ENCODE results near the gene F13B. TPM values are rescaled to one million over a fixed set of nuclear protein-coding genes. Genes with fewer than 3 reads are reported as not detected.
"Not testable (repeated sequence)": the region's sequence is repeated elsewhere in the genome, so short reads cannot be mapped to it uniquely, and the experiment has no call there.

The F13B gene
- total RNA-seq, 4 donors from 2014 or later: not detected

- DNase-seq: no peak
- H3K27me3 ChIP-seq: no peaks in the 10 kb centered on the region
- intact Hi-C loops (cut with DNase I): no loop called here
- WGBS, 2 donors: 81 to 82% methylated on average over 2 of the region's 2 CpGs
- H3K36me3 ChIP-seq: no peaks in the 10 kb centered on the region
- no peak overlapping the region for H3K4me3 ChIP-seq
- no peaks in the 10 kb centered on the region for H3K9me3 ChIP-seq
- H3K27ac ChIP-seq: no peak overlapping the region
- H3K4me1 ChIP-seq: no peaks in the 10 kb centered on the region
- TF ChIP-seq POLR2A (IDR thresholded peaks at IDR 0.05): no peak
- TF ChIP-seq, protein P1, sequence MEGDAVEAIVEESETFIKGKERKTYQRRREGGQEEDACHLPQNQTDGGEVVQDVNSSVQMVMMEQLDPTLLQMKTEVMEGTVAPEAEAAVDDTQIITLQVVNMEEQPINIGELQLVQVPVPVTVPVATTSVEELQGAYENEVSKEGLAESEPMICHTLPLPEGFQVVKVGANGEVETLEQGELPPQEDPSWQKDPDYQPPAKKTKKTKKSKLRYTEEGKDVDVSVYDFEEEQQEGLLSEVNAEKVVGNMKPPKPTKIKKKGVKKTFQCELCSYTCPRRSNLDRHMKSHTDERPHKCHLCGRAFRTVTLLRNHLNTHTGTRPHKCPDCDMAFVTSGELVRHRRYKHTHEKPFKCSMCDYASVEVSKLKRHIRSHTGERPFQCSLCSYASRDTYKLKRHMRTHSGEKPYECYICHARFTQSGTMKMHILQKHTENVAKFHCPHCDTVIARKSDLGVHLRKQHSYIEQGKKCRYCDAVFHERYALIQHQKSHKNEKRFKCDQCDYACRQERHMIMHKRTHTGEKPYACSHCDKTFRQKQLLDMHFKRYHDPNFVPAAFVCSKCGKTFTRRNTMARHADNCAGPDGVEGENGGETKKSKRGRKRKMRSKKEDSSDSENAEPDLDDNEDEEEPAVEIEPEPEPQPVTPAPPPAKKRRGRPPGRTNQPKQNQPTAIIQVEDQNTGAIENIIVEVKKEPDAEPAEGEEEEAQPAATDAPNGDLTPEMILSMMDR (IDR thresholded peaks at IDR 0.05): no peak
These were observed 65.2 kb downstream of the F13B start for GRCh38 chr1:197001828-197002227.

DNA sequence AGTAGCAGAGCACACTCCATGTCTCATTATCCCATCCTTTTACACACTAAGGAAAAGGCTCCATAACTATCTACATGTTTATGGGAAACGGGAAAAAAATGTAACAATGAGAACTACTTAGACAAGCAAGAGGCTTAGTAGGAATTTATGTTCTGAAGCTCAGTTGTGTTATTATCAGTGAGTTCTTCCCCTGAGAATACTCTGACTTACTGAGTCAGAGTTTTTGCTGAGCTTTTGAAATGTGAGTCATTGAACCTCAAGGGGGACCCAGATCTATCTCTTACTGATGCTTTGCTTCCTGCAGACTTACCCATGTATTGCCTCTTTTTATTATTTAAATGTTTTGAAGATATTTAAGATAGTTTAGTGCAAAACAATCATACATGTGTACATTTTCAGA, 69.6 kb downstream of the F13B start:
- TF ChIP-seq POLR2A (IDR thresholded peaks at IDR 0.05): no peak
- TF ChIP-seq, protein P1 (IDR thresholded peaks at IDR 0.05): no peak
- Histone ChIP-seq H3K27me3 (no peaks in the 10 kb centered on the region), H3K4me1 (no peaks in the 10 kb centered on the region), H3K27ac (no peak overlapping the region), H3K4me3 (no peak overlapping the region), H3K9me3 (no peaks in the 10 kb centered on the region), H3K36me3 (no peaks in the 10 kb centered on the region)
- DNase-seq: no peak
- WGBS, 2 donors: 70 to 86% methylated on average over 1 of the region's 1 CpG
- intact Hi-C loops (cut with DNase I): no loop called here

DNA sequence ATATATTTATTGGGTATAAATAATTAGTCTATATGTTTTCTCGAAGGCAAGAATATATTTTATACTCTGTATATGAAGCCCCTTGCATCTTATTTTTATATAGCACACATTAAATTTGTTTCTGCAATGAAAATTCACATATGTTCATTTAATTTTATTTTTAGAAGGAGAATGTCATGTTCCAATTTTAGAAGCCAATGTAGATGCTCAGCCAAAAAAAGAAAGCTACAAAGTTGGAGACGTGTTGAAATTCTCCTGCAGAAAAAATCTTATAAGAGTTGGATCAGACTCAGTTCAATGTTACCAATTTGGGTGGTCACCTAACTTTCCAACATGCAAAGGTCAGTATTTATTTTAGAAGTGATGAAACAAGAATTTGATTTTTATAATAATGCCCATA, 73.1 kb downstream of the F13B start:
- WGBS, 2 donors: 58 to 63% methylated on average over 2 of the region's 2 CpGs
- no peak for TF ChIP-seq POLR2A (IDR thresholded peaks at IDR 0.05)
- TF ChIP-seq, protein P1 (IDR thresholded peaks at IDR 0.05): no peak
- Histone ChIP-seq H3K4me3 (no peak overlapping the region), H3K27me3 (no peaks in the 10 kb centered on the region), H3K27ac (no peak overlapping the region), H3K36me3 (no peaks in the 10 kb centered on the region), H3K9me3 (no peaks in the 10 kb centered on the region), H3K4me1 (no peaks in the 10 kb centered on the region)
- DNase-seq: no peak
- intact Hi-C loops (cut with DNase I): no loop called here

DNA sequence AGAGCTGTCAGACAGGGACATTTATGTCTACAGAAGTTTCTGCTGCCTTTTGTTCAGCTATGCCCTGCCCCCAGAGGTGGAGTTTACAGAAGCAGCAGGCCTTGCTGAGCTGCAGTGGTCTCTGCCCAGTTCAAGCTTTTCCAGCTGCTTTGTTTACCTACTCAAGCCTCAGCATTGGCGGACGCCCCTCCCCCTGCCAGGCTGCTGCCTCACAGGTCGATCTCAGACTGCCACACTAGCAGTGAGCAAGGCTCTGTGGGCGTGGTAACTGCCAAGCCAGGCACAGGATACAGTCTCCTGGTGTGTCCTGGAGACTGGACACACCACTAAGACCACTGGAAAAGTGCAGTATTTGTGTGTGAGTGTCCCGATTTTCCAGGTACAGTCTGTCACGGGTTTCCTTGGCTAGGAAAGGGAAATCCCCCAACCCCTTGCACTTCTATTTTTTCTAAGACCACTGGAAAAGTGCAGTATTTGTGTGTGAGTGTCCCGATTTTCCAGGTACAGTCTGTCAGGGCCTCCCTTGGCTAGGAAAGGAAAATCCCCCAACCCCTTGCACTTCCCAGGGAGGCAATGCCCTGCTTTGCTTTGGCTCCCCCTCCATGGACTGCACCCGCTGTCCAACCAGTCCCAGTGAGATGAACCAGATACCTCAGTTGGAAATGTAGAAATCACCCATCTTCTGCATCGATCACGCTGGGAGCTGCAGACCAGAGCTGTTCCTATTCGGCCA, 75.0 kb downstream of the F13B start:
- H3K4me1 ChIP-seq; intact Hi-C loops (cut with DNase I); H3K36me3 ChIP-seq; H3K27me3 ChIP-seq; H3K4me3 ChIP-seq; H3K27ac ChIP-seq; H3K9me3 ChIP-seq; DNase-seq: not testable (repeated sequence)
- WGBS, 2 donors: 50 to 69% methylated on average over 4 to 7 of the region's 11 CpGs

Other genes with a start within 250 kb of the F13B start
- gene CFHR1, start 247.5 kb downstream of the F13B start, total RNA-seq: not detected
- gene CFHR4, start 179.2 kb downstream of the F13B start, total RNA-seq: not detected
- gene CFHR2, start 123.5 kb downstream of the F13B start, total RNA-seq: not detected
- not detected for gene CFHR5, start 89.7 kb downstream of the F13B start, total RNA-seq
- 10 to 100 TPM in 3 of 4 donors, 1 to 10 TPM in 1; 6.0 to 21.8 (median 13.9) TPM for gene ASPM, start 79.4 kb upstream of the F13B start, total RNA-seq
- 1 to 10 TPM; 3.8 to 8.0 (median 6.4) TPM for gene ZBTB41, start 134.0 kb upstream of the F13B start, total RNA-seq
- under 1 TPM in 1 of 4 donors, not detected in 3; 0.19 TPM for gene CRB1, start 201.0 kb upstream of the F13B start, total RNA-seq

All from esophagus squamous epithelium (tissue), 5 donors.